Daoy (cell line): ENCODE data around the gene IFIT2. TPM values are rescaled to one million over a fixed set of nuclear protein-coding genes. Genes with fewer than 3 reads are reported as not detected.
"Not testable (repeated sequence)": the region's sequence is repeated elsewhere in the genome, so short reads cannot be mapped to it uniquely, and the experiment has no call there.

ENCODE experiments used
- DNase-seq: peaks from one replicate; pipeline ENCODE4 v3.0.0-alpha.2; 2015; ENCODE audit warnings: low read depth
- total RNA-seq: library from RNA; depleted of rRNA; stranded (reverse); fragments of >200 nt; shearing (Covaris generic); gene quantifications from 2 replicates; pipeline ENCODE4 v1.2.3, GENCODE V29; 2014

Gene IFIT2
- total RNA-seq, 1 experiment from 2014 or later = 7.1 TPM

DNA sequence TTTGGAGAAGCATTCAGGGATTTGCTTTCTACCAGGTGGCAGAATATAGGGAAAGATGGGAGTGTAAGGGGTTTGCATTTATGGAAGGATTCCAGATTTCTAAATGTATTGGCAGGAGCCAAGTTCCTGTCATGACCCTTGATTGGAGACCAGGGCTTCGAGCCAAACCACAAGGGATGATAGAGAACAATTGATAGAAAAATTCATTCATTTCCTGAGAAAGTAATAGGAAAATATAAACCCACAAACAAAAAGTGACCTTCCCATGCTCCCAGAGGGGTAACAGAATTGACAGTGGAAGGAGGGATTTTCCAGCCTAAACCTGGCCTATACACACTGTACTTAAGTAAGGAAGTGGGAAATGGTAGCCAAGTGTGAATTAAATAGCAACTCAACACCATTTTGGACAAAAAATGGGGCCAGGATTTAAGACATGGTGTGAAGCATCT, 22.4 kb upstream of the IFIT2 start:
- peak; percentile 33 for DNase-seq

DNA sequence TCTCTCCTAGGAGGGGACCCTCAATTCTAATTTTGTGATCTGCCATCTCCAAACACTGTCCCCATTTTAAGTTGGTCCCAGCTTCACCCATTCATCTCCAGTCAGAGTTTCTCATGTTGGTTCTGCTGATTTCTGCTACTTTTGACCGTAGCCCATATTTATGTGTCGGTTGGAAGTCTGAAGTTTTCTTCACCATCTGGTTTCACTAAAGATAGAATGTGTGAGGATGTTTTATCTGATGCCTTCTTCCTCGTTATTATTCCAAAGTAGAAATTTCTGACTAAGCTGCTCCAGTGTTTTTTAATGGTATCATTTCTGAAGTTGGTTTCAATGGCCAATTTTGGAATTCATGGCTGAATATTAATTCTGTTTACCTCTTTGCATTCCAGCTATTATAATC, 21.3 kb upstream of the IFIT2 start:
- DNase-seq = no peak

DNA sequence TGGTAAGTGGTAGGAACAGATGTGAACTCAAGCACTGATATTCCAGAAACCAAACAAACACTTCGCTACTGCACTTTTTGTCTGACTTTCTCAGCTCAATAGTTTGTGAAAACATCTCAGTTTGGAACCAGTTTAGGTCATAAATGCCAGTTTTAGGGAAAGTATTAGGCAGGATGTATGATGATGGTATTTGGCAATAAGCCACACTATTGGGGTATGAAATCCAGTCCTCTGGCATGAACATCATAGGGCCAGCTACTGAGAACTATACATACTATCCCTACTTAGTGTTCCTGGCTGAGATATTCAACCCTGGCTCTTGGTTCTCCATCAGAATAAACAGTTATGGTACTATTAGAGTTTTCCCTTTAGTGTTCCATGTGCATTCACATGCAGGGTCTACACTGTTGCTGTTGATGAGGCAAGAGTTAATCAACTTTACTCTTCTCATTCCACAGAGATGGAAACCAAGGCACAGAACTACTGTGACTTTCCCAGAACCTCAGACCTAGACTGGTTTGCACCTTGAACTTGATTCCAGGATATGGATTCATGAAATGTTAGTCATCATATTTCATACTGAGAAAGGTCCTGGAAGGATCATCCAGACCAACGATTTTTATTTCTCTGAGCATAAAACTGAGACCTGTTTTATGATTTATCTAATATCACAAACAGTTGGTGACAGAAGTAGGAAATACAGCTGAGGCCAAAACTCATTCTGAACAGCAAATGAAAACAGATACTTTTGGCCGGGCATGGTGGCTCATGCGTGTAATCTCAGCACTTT, 20.0 kb upstream of the IFIT2 start:
- no peak for DNase-seq

DNA sequence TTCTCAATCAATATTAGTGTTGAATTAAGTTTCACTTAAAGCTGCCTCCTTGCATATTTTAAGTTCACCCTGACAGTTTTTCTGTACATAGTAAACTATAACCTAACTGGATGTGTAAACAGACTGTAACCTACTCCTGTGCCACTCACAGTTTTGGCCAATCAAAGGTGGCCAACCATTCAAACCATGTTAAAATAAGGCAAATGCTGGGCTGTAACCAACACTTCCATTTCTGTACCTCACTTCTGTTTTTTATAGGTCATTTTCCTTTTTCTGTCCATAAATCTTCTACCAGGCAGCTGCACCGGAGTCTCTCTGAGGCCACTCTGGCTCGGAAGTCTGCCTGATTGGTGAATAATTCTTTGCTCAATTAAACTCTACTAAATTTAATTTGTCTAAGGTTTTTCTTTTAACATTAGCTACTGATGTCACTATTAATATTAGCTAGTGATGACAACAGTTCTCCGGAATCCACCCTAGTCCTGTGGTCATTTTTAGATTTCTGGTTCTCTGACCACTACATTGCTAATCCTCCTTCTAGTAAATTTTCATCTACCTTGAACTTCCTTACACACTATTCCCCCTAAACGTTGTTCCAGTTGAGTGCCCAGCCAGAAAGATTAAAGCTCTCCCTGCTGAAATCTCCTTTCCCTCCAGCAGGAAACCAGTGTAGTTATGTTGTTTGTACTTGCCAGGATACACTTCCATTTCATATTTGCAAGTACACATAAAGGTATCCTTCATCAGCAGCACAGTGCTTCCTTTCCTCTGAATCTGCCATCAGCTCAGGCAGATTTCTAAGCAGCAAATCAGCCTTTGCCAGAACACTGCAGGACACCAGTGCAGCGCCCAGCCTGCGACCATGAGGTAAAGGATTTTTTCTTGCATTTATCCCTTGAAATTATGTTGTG, 18.6 kb upstream of the IFIT2 start:
- DNase-seq = no peak

DNA sequence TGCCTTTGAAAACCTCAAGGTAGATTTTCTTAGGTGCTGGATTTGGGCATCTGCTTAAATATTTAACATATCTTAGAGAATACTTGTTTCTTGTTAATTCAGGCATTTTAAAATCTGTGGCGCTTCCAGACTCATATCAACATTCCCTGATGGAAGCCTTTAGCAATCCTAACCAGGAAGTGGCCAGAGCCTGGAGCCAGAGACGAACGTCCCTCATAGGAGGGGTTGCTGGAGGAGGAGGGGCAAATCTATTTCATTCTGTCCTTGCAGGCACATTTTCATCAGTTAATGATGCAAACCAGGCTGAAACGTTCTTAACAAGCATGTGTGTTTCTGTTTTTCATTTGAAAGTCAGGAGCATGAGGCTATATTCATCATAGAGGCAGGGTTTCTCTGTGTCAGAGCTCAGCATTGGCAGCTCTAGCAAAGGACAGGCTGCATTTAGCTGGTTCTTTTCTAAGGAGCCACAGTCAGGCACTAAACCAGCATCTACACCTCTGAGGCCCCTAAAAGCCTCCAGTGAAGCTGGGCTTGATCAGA, 17.8 kb upstream of the IFIT2 start:
- DNase-seq = peak; percentile 50

DNA sequence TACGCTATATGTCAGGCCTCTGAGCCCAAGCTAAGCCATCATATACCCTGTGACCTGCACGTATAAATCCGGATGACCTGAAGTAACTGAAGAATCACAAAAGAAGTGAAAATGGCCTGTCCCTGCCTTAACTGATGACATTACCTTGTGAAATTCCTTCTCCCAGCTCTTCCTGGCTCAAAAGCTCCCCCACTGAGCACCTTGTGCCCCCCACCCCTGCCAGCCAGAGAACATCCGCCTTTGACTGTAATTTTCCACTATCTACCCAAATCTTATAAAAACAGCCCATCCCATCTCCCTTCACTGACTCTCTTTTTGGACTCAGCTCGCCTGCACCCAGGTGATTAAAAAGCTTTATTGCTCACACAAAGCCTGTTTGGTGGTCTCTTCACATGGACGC, 17.1 kb upstream of the IFIT2 start:
- not testable (repeated sequence) for DNase-seq

DNA sequence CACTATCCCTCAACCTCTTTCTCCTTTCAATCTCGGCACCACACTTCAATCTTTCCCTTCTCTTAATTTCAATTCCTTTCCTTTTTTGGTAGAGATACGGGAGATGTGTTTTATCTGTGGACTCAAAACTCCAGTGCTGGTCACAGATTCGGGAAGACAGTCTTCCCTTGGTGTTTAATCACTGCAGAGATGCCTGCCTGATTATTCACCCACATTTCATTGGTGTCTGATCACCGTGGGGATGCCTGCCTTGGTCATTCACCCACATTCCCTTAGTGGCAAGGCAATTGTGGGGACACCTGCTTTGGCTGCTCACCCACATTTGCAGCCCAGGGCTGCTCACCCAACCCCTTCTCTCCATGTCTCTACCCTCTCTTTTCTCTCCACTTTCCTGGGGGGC, 16.5 kb upstream of the IFIT2 start:
- DNase-seq = not testable (repeated sequence)

DNA sequence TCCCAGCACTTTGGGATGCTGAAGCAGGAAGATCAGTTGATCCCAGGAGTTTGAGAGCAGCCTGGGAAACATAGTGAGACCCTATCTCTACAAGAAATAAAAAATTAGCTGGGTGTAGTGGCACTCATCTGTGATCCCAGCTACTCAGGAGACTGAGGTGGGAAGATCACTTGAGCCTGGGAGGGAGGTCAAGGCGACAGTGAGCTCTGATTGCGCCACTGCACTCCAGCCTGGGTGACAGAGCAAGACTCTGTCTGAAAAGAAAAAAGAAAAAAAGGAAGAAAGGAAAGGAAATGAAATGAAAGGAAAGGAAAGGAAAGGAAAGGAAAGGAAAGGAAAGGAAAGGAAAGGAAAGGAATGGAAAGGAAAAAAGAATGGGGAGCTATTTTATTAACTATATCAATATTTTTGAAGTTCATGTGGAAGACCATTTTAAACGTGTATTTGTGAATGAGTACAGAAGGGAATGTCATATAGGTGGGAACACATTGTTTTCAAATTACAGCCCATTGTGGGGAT, 7.1 kb upstream of the IFIT2 start:
- DNase-seq = no peak

DNA sequence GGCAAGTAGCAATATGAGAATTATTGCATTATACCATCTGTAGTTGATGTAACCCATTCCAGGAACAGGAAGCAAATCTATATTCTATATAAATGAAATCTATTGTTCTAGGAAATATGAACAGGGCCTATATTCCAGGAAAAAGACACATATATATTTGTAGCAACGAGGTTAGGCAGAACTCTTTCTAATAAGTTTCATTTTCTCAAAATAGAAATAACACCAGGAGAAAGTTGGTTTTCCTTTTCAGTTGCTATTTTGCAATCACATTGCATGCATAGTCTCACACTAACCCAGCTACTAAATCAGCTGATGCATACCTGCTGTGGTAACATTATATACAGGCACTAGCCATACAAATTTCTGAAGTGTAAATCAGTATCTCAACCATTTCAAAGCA, 6.2 kb upstream of the IFIT2 start:
- DNase-seq = no peak

DNA sequence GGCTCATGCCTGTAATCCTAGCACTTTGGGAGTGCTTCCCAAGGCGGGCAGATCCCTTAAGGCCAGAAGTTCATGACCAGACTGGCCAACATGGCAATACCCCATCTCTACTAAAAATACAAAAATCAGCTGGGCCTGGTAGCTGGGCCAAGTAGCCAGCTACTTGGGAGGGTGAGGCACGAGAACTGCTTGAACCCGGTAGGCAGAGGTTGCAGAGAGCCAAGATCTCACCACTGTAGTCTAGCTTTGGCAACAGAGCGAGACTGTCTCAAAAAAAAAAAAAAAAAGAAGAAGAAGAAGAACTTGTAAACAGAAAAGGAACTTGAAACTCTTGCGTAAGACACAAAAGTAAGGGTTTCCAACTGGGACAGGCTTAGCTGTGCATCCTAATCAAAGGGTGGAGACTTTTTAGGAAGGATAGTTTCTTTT, 5.6 kb upstream of the IFIT2 start:
- no peak for DNase-seq

DNA sequence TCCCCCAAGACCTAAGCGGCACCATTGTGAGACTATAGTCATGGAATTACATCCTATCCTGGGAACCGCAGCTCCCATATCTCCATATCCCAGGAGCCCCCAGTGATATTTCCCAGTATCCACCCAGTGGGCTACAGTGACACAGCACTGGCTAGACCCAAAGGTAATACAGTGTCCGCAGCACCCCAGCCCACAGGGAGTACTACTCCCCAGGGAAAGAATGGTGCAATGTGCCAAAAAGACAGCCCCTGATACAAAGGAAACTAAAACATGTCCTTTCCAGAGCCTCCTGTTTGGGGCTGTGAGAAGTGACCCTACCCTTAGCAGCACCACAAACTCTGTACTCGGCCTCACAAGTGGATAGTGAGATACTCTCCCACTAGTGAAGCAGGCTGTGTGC, 4.5 kb upstream of the IFIT2 start:
- DNase-seq = no peak

DNA sequence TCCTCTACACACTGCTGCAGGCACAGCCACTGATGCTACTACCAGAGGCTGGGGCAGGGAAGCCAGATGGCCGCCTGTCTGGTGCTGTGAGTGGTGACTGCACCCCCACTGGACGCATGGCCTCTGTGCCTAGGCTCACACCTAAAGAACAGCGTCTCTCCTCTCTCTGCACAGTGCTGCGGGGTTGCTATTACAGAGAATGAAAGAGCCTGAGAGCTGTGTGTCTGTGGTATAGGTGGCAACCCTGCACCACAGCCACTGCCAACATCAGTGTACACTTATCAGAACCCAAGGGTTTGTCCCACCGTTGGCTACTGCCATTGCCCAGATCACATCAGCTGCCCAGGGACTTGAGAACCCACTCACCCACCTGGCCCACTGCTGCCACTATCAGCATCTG, 4.1 kb upstream of the IFIT2 start:
- DNase-seq = no peak

DNA sequence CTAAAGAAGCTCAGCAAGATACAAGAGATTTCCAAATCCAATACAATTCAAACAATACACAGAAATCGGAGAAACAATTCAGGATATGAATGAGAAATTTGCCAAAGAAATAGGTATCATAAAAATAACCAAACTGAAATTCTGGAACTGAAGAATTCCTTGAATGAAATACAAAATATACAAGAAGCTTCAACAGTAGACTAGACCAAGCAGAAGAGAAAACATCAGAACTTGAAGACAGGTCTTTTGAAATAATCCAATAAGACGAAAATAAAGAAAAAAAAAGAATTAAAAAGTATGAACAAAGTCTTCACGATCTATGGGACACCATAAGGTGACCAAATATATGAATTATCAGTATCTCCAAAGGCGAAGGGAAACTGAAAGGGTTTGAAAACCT, 2.8 kb upstream of the IFIT2 start:
- no peak for DNase-seq

DNA sequence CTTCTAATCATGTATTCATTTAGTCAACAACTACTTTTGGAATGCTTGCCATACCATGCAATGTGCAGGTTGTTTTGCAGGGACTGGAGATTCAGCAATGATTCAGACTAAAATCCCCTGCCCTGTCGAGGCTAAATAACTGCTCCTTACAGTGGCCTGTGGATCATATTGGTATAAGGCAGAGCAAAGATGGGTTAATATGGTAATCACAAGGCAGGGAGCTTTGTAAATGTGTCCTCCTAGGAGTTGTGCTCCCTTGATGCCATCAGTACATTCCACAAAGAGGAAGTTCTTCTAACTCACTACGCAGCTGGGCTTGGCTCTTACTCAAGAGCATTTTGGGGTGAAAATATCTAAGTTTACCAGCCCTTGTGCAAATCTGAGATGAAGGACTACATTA, 614 bp upstream of the IFIT2 start:
- DNase-seq = peak; percentile 4

DNA sequence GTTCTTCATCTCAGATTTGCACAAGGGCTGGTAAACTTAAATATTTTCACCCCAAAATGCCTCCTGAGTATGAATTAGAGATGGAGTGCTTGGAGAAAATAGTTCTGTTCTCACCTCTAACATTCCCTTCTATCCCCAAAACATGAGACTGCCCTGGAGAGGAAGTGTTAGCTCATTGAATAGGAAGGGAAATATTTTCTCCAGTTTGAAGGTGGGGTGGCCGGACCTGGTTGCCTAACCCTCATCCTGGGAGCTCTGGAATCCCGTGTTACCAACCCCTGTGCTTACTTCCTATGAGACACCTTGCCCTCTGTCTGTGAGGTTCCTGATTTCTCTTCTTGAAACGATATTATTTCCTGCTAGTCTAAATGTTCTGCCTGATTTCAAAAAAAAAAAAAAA, 779 bp downstream of the IFIT2 start:
- peak; percentile 7 for DNase-seq

DNA sequence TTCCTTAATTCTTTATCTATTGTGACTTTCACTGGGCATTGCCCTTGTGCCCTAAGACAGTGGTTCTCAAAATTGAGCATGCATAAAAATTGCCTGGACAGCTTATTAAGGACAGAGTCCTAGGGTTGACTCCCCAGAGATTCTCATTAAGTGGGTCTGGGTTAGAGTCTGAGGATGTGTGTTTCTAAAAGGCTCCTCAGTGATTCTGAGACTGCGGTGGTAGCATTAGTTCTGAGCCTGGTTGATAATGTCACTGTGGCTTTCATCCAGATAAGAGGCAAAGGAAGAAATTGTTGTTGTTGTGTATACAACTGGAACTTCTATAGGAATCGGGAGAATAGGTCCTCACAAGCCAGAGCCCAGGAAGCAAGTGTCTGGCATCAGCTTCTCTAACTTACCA, 1.3 kb downstream of the IFIT2 start:
- DNase-seq = no peak

DNA sequence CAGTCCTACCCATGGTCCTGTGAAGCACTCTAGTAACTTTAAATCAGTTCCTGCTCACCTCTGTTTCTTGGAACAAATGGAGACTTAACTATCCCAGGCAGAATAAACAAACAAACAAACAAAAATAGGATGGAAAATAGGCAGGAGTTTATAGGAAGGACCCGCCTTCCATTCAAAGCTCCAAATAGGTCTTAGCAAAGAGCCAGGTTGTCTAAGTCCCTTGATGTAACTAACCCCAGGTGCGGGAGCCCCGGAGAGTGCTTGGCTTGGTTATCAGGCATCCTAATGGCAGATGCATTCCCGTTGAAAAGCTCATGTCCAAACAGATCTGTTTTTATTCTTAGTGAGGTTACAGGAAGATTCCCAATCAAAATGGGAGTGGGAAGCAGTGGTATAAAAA, 2.2 kb downstream of the IFIT2 start:
- no peak for DNase-seq

DNA sequence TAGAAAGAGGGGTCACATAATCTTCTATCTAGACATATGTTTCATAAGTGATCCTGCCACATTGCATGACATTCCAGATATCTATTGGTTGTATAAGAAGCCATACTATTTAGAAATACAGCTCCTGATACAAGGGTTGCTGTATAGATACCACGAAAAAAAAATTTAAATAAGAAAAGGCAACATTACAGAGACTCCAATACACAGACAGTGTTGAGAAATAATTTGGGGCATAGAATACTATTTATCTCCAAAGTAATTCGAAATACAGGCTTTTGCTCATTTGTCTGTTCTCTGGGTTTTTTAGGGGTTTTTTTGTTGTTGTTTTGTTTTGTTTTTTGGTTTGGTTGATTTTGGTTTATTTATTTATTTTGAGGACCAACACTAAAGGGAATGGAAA, 2.6 kb downstream of the IFIT2 start:
- DNase-seq = no peak

DNA sequence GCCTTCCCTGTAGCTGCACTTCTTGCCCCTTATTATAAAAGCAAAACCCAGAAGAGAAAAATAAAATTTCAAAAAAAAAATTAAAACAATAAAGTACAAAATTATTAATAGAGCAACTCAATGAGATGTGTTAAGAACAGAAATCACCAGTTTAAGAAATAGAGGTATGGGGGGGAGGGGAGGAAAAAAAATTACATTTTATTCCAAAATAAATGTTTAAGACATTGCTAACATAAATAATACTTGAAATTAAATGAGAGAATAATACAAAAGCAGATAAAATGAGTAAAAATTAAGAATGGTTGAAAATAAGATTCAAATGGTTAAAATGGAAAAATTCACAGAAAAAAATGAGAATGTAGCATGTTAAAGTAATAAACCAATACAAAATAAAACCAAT, 3.1 kb downstream of the IFIT2 start:
- no peak for DNase-seq

DNA sequence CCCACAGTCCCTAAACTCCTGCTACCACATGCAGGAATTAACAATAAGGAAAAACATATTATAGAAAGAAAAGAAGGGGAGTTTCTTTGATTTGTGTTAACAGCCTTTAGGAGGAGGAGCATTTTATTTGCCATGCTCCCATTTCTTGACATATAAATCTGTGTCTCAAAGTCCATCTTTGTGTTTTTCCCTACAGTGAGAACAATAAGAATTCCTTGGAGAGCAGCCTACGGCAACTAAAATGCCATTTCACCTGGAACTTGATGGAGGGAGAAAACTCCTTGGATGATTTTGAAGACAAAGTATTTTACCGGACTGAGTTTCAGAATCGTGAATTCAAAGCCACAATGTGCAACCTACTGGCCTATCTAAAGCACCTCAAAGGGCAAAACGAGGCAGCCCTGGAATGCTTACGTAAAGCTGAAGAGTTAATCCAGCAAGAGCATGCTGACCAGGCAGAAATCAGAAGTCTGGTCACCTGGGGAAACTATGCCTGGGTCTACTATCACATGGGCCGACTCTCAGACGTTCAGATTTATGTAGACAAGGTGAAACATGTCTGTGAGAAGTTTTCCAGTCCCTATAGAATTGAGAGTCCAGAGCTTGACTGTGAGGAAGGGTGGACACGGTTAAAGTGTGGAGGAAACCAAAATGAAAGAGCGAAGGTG, 4.1 kb downstream of the IFIT2 start:
- DNase-seq = no peak

DNA sequence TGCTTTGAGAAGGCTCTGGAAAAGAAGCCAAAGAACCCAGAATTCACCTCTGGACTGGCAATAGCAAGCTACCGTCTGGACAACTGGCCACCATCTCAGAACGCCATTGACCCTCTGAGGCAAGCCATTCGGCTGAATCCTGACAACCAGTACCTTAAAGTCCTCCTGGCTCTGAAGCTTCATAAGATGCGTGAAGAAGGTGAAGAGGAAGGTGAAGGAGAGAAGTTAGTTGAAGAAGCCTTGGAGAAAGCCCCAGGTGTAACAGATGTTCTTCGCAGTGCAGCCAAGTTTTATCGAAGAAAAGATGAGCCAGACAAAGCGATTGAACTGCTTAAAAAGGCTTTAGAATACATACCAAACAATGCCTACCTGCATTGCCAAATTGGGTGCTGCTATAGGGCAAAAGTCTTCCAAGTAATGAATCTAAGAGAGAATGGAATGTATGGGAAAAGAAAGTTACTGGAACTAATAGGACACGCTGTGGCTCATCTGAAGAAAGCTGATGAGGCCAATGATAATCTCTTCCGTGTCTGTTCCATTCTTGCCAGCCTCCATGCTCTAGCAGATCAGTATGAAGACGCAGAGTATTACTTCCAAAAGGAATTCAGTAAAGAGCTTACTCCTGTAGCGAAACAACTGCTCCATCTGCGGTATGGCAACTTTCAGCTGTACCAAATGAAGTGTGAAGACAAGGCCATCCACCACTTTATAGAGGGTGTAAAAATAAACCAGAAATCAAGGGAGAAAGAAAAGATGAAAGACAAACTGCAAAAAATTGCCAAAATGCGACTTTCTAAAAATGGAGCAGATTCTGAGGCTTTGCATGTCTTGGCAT, 4.8 kb downstream of the IFIT2 start:
- no peak for DNase-seq
